GM10266 (cell line): ENCODE measurements around the gene DYRK2.

Experiments
- DNase-seq: peaks from one replicate; pipeline ENCODE4 v3.0.0; 2012; ENCODE audit errors: extremely low spot score
- CTCF ChIP-seq: IDR thresholded peaks from 2 replicates; pipeline ENCODE4 v1.5.1; 2012; ENCODE audit warnings: mild to moderate bottlenecking, low read depth; ENCODE audit not compliant: control insufficient read depth, insufficient read depth; ENCODE audit errors: missing control alignments

DYRK2 gene

GRCh38 chr12:67692135-67692534 lies 43.6 kb downstream of the DYRK2 start:
- no peak for TF ChIP-seq CTCF
- no peak for DNase-seq

DNA sequence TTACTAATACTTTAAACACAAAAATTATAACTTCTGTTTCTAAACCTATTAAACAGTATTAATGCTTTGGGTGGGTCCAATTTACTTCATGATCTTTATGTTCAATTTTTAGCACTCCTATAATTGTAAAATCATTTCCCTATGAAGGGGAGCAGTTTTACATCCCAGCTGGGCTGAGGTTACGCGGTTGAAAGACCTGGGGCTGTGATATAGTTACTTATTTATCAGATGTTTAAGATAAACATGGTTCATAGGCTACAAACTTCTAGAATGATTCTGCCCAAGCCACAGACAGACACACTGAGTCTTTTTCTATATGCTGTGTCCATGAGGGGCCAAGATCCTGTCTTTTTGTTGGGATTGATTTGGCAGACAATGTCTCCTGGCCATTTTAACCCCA lies 44.4 kb downstream of the DYRK2 start:
- TF ChIP-seq CTCF = no peak

GRCh38 chr12:67693894-67694293 lies 45.3 kb downstream of the DYRK2 start:
- TF ChIP-seq CTCF = no peak
- DNase-seq = no peak

More for the DNA sequence above, 44.4 kb downstream of the DYRK2 start:
- no peak for DNase-seq

GRCh38 chr12:67694306-67694900 lies 45.9 kb downstream of the DYRK2 start:
- no peak for DNase-seq

GRCh38 chr12:67695974-67696373 lies 47.4 kb downstream of the DYRK2 start:
- no peak for DNase-seq
- no peak for TF ChIP-seq CTCF

More at GRCh38 chr12:67694306-67694900, 45.9 kb downstream of the DYRK2 start:
- TF ChIP-seq CTCF = no peak

- no peak for TF ChIP-seq CTCF
Observed at GRCh38 chr12:67697443-67697842, 48.9 kb downstream of the DYRK2 start.

GRCh38 chr12:67697967-67698366 lies 49.4 kb downstream of the DYRK2 start:
- no peak for DNase-seq
- TF ChIP-seq CTCF = no peak

More at GRCh38 chr12:67697443-67697842, 48.9 kb downstream of the DYRK2 start:
- DNase-seq = no peak
